Stimulated activated CD8-positive, alpha-beta memory T cell treated with anti-CD3 and anti-CD28 coated beads, Interleukin-15, amount 100 ng/mL, for 1 hour (primary cell): ENCODE measurements around the gene EFNA5.

Experiments
- DNase-seq: peaks from one replicate; pipeline ENCODE4 v3.0.0-alpha.2; 2020; ENCODE audit warnings: low read depth

The EFNA5 gene

GRCh38 chr5:107670932-107671741 lies at the start of gene EFNA5:
Gene EFNA5, minus strand, starts transcription at chr5:107670937.
- no peak for DNase-seq

DNA sequence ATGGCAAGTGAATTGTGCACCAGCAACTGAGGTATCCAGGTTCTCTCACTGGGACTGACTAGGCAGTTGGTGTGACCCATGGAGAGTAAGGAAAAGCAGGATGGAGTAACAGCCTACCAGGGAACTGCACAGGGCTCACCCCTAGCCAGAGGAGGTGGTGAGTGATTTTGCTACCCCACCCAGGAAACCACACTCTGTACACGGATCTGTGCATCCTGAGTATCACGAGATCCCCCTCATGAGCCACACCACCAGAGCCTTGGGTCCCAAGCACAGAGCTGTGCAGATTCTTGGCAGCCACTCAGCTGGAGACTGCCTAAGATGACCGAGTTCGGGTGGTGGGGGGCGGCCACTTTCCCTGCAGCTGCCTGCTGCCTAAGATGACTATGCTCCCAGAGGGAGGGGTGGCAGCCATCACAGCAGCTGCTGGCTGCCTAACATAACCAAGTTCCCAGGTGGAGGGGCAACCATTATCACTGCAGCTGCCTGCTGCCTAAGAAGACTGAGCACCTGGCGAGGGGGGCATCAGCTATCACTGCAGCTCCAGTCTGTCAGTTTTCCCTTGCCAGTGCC lies 48.4 kb upstream of the EFNA5 start:
- DNase-seq, result no peak

DNA sequence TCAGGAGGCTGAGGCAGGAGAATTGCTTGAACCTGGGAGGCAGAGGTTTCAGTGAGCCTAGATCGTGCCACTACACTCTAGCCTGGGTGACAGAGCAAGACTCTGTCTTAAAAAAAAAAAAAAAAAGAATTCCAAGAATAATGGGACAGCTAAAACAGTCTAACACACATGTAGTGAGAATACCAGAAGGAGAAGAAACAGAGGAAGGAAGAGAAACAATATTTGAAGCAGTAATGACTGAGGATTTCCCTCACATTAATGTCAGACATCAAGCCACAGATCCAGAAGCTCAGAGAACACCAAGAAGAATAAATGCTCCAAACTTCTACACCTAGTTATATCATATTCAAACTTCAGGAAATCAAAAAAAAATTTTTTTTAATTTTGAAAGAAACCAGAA lies 47.1 kb upstream of the EFNA5 start:
- no peak for DNase-seq

DNA sequence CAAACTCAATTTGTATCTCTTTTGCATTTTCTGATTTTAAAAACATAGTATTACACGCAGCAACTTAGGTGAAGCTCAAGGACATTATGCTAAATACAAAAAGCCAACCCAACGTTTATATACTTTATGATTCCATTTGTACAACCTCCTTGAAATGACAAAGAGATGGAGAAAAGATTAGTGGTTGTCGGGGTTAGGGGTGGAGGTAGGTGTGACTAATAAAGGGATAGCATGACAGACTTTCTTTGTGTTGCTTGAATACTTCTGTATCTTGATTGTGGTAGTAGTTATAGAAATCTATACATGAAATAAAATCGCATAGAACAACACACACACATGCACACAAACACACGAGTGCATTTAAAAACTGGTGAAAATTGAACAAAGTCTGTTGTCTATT lies 42.5 kb upstream of the EFNA5 start:
- no peak for DNase-seq

DNA sequence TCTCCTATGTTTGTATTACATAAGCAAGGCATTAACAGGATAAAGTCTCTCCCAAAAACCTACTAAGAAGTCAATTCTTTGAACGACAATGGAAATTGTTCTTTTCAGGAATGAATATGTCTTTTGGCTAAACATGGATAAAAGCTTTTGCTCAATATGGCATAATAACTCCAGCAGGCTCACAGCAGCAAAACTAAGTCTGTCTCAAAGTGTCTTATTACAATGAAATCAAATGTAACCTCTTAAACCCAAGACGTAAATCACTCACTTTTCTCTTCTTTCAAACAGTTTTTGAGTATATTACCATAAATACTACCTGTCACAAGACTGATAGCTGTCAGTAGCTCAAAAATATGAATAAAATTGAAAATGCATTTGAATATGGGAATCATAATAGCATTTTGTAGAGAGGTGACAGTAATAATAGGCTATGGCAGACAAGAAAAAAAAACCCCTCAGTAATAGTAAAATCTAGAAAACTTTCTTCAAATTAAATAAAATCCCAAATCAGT lies 41.7 kb upstream of the EFNA5 start:
- no peak for DNase-seq

- DNase-seq, result no peak
Observed at GRCh38 chr5:107705402-107706014, 34.8 kb upstream of the EFNA5 start.

DNA sequence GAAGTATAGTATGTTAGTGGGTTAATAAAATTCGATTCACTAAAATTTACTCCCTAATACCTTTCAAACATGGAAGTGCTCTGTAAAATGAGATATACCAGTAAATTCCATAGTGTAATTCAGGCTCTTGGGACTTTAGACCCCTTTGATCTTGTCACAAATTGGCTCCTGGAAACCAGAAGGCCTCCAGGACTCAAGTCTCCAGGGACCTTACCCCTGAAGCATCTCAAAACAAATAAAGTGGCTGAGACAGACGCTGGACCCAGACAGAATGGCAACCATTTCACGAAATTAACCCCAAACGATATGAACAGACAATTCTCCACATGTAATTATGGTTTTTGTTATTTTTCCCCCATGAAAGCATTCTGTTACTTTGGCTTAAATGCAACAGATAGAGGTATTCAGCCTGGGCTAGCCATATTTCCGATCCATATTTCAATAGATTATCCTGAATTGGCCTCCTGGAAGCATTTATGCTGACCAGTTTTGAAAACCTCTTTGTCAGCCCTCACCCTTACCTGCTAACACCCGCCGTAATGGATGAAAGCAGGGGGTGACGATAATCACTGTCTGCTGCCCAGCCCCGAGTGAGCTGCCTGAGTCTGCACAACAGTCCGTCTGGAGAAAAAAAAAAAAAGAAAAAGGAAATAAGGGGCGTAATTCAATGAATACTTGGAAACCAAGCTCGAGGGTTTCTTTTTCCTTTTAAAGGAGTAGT lies 34.1 kb upstream of the EFNA5 start:
- DNase-seq, result no peak

DNA sequence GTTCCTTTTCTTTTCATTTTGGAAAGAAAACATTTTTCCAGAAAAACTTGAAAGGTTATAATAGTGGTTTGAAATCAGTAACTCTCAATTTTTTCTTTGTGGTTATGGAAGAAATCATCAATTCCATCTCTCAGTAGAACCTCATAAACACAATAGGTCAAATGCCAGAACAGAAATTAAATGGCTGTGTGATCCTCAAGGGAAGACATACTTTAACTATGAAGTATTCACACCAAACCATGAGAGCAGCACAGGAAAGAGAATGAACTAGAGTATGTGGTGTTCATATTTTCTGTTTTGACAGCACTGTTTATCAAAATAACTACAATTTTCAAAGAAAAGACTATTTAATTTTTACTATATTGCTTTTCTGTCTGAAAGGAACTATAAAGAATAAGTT lies 29.7 kb upstream of the EFNA5 start:
- DNase-seq, result no peak

DNA sequence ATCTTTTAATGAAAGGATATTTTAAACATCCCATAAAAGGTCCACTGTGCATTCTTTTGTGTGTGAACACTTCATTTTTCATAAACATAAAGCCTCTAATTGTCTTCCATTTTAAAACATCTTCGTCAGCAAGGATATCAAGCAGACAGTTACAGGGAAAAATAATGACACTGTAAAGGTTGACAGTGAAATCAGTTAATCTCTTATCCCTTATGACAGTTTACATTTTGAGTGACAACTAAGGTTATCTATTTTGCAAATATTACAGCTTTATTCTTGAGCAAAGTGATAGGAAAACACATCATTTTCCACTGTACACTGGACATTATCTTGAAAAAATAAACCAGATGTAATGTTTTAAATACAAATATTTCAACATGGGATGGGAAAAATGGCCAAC lies 28.7 kb upstream of the EFNA5 start:
- no peak for DNase-seq

DNA sequence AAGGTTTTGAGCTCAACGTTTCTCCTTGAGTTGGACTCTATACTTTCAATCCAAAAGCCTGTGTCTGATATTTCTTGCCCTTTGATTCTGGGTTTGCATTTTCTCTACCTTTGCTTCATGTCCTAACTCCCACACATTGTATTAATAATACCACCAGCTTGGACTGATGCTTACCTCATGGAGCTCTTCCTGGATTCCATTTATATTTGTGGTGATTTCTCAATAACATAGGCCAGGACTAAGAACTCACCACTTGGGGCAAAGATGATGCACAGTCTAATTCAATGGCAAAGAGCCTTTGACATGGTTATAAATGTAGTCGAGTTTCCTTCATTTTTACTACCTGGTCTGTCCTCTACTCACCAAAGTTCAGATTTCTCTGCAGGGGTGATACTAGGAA lies 27.5 kb upstream of the EFNA5 start:
- no peak for DNase-seq

- DNase-seq, result no peak
Observed at GRCh38 chr5:107696498-107696897, 25.8 kb upstream of the EFNA5 start.

DNA sequence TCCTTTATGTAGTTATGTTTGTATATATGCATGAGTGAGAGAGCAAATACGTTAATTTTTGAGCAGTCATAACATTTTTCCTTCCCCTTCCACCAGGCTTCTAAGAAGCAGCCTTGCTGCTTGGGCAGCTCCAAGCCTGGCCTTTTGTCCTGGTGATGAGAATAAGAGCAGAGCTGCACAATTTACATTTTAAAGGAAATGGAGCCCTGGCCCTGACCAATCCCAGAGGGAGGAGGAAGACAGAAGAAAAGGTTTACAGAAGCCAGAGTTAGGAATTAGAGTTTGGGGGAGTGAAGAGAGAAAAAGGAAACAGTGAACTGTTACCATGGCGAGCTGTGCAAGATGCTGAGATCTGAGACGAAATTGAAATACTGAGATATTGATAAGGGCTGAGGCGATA lies 25.3 kb upstream of the EFNA5 start:
- DNase-seq, result no peak

DNA sequence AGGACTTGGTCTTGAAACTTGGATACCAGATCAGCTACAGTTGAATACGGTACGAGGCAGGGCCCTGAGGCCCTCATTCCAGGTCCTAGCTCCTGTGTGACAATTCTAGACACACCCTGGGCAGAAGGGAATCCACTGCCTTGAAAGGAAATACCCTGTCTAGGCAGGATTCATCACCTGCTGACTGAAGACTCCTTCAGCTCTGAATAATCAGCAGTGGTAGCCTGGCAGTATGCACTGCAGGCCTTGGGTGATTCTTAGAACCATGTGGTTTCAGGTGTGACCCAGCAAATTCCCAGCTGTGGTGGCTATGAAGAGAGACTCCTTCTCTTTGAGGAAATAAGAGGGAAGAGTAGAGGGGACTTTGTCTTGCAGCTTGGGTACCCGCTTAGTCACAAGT lies 17.2 kb upstream of the EFNA5 start:
- no peak for DNase-seq

DNA sequence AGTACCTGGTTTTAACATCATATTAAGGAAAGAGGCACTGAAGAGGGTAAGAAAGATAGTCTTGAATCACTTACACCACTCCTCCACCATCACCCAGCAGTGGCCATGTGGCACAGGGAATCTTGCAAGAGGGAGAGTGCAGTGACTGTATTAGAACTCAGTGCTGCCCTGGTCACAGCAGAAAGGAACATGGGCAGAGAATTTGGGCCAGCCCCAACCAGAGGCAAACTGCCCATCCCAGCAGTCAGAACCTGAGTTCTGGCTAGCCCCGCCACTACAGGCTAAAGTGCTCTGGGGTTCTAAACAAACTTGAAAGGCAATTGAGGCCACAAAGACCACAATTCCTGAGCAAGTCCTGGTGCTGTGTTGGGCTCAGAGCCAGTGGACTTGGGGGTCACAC lies 16.7 kb upstream of the EFNA5 start:
- DNase-seq, result no peak

GRCh38 chr5:107682533-107682932 lies 11.8 kb upstream of the EFNA5 start:
- DNase-seq, result no peak

DNA sequence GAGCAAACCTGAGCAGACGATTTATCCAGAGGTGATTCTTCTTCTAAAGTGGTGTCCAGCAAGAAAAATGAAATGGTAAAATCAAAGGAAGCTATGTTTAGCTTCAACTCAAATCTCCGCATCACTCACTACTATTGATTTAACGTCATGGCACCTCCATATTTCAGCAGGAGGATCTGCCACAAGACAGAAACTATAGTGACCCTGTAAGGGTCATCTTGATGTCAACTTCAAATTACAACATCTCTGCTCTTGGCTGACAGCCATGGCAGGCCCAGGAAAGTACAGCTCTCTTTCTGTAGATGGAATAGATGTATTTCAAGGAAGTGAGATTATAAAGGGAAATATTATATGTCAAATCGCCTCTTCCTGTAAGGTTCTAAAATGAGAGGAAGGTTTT lies 10.1 kb upstream of the EFNA5 start:
- no peak for DNase-seq

DNA sequence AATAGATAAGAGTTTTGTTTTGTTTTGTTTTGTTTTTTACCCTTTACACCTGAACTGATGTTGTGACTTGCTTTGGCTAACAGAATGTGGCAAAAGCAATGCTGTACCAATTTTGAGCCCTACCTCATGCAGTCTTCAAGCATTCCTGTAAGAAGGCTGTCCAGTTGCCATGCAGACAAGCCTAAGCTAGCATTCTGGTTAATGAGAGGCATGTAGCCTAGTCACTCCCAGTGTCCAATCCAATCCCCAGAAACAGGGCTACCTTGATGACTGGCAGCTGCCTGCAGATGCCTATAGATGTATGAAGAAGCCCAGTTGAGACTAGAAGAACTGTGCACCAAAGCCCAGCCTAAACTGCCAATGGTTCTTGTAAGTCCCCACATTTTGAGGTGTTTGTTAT lies 9.4 kb upstream of the EFNA5 start:
- no peak for DNase-seq

DNA sequence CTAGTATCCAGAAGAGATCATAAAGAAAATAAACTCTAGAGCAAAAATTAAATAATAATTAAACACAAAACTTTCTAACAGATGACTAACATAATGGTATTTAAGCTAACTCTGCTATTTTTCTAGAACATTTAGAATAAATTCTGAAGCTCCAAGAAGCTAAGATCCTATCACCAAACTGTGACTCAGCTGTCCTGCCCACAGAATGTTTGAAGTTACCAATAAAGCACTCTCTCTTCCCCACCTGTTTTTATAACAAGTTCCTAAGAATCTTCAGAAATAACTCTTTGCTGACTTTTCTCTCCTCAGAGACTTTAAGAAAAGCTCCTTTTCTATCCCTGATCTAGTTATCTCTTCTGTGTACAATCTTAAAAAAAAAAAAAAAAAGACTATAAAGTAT lies 6.0 kb upstream of the EFNA5 start:
- DNase-seq, result no peak

DNA sequence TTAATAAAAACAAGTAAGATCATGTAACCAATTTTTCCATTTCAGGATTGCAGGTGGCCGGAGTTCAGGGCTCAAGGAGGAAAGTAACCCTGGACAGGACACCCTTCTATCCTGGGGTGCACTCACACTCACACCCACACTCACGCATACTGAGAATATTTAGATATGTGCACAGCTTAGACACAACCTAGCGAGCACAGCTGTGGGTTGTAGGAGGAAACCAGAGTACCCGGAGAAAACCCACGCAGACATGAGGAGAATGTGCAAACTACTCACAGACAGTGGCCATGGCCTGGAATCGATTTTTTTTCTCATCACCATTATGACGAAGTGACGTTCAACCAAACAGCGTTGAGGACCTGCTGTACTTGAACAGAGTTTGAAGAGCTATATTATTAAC lies 4.5 kb upstream of the EFNA5 start:
- DNase-seq, result no peak

DNA sequence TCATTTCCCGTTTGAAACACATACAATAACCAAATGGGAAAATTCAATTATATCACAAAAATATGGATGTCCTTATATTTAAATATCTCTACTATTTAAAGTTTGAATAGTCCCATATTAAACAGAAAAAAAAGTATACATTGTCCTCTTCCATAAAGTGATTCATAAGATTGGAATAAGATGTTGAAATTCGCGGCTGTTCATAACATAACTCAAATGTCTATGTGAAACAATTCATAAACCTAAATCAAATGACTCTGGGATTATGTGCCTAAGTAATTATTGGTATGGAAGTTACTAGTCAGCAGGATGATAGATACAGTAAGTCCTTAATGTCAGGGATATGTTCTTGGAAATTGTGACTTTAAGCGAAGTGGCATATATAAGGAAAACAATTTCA lies 3.9 kb upstream of the EFNA5 start:
- no peak for DNase-seq

GRCh38 chr5:107673368-107674136 lies 2.8 kb upstream of the EFNA5 start:
- DNase-seq, result peak; percentile 41

DNA sequence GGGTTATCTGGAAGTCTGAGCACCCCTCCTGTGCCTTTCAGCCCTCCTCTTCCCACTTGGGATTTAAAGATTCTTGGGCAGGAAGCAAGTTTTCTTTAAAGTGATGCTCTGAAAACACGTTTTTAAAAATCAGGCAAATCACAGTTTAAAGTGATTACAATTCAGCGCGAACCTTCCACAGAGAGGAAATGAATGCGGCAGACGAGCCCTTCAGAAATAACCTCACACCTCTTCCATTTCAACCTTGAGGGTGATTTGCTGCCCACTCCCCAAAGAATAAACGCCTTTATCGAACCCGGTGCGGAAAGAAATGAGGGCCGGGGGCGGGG lies 2.3 kb upstream of the EFNA5 start:
- DNase-seq, result no peak
